Activated CD8-positive, alpha-beta T cell treated with anti-CD3 and anti-CD28 coated beads for 36 hours (primary cell): ENCODE results near the gene MAGEF1. TPM values are rescaled to one million over a fixed set of nuclear protein-coding genes. Genes with fewer than 3 reads are reported as not detected.

Experiments
- ATAC-seq: fragments of 200-7000 bp; cut with Tn5 transposase; one replicate; pipeline ENCODE4 v1.10.0; 2021; ENCODE audit warnings: mild to moderate bottlenecking, moderate library complexity
- CTCF ChIA-PET: fragments of 350-600 bp; sonication (Branson Sonifier 250); formaldehyde crosslinking; loops from one replicate; lab custom pipeline; 2021; ENCODE audit warnings: antibody characterized with exemption; lab: Charles Lee
- POLR2A ChIA-PET: fragments of 350-600 bp; sonication (Branson Sonifier 250); formaldehyde crosslinking; loops from one replicate; lab custom pipeline; 2021; ENCODE audit warnings: antibody characterized with exemption; lab: Charles Lee
- DNase-seq: peaks from one replicate; pipeline ENCODE4 v3.0.0-alpha.2; 2020
- H3K27ac Mint-ChIP-seq: one replicate; pipeline ENCODE4 v1.8.0; 2021; ENCODE audit warnings: mild to moderate bottlenecking, mixed read lengths
- H3K27me3 Mint-ChIP-seq: one replicate; pipeline ENCODE4 v1.8.0; 2021; ENCODE audit warnings: mixed read lengths
- H3K36me3 Mint-ChIP-seq: one replicate; pipeline ENCODE4 v1.8.0; 2021; ENCODE audit warnings: low read depth, mixed read lengths
- H3K4me1 Mint-ChIP-seq: one replicate; pipeline ENCODE4 v1.8.0; 2021; ENCODE audit warnings: low read depth, mixed read lengths
- H3K4me3 Mint-ChIP-seq: one replicate; pipeline ENCODE4 v1.8.0; 2021; ENCODE audit warnings: mild to moderate bottlenecking, moderate library complexity, mixed read lengths
- H3K9me3 Mint-ChIP-seq: one replicate; pipeline ENCODE4 v1.8.0; 2021; ENCODE audit warnings: mixed read lengths
- intact Hi-C: fragments of 100-400 bp; cut with micrococcal nuclease; formaldehyde crosslinking; loops from one replicate; pipeline ENCODE4 v1.10.0; 2022
- total RNA-seq, 2 experiments: library from RNA; stranded (reverse); gene quantifications; one replicate each; pipeline ENCODE4 v1.2.3, GENCODE V29; 2021
- TF ChIP-seq, protein P1 (sequence below): fragments of 200-600 bp; IDR thresholded peaks from one replicate; pipeline ENCODE4 v1.8.0; 2022; ENCODE audit warnings: antibody characterized with exemption, mild to moderate bottlenecking

MAGEF1 gene
- total RNA-seq, 2 experiments from 2014 or later, result 19.2 to 19.3 TPM

DNA sequence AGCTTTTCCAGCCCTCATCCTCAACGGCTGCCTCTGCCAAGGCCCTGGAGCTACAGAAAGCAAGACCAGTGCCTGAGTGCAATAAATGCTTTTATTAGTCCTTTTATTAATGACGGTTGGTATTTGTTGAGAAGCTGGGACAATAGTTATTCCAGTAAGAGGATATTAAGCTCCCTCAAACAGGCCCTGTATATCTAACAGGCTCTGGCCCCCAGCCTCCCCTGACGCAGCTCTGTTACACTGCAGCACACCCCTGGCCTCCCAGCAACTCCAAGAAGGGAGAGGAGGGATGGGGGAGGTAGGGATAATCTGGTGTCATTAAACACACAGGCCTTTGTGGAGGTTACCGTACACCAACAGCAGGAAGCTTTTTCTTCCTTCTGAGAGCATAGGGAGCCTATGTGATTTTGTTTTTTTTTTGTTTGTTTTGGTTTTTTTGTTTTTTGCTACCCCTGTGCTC lies 30.8 kb upstream of the MAGEF1 start:
- peaks cover 6% of the 10 kb centered on the region for H3K4me1 Mint-ChIP-seq
- DNase-seq, result no peak
- ChIA-PET POLR2A (no interaction called here), CTCF (interaction anchor here (2.0 kb wide), 1 partner anchor 16 kb away, joined by 7 read pairs; no protein-coding TSS in a partner anchor)
- intact Hi-C loops, result no loop called here
- TF ChIP-seq, protein P1, sequence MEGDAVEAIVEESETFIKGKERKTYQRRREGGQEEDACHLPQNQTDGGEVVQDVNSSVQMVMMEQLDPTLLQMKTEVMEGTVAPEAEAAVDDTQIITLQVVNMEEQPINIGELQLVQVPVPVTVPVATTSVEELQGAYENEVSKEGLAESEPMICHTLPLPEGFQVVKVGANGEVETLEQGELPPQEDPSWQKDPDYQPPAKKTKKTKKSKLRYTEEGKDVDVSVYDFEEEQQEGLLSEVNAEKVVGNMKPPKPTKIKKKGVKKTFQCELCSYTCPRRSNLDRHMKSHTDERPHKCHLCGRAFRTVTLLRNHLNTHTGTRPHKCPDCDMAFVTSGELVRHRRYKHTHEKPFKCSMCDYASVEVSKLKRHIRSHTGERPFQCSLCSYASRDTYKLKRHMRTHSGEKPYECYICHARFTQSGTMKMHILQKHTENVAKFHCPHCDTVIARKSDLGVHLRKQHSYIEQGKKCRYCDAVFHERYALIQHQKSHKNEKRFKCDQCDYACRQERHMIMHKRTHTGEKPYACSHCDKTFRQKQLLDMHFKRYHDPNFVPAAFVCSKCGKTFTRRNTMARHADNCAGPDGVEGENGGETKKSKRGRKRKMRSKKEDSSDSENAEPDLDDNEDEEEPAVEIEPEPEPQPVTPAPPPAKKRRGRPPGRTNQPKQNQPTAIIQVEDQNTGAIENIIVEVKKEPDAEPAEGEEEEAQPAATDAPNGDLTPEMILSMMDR, result no peak
- no peak overlapping the region for H3K27ac Mint-ChIP-seq
- ATAC-seq, result no peak
- H3K36me3 Mint-ChIP-seq, result no peaks in the 10 kb centered on the region
- no peak overlapping the region for H3K4me3 Mint-ChIP-seq
- no peaks in the 10 kb centered on the region for H3K9me3 Mint-ChIP-seq
- peaks cover 3% of the 10 kb centered on the region for H3K27me3 Mint-ChIP-seq

- Mint-ChIP-seq H3K4me1 (peaks cover 6% of the 10 kb centered on the region), H3K36me3 (no peaks in the 10 kb centered on the region), H3K4me3 (no peak overlapping the region), H3K27me3 (peaks cover 3% of the 10 kb centered on the region), H3K9me3 (no peaks in the 10 kb centered on the region), H3K27ac (no peak overlapping the region)
- TF ChIP-seq, protein P1, result no peak
- ChIA-PET POLR2A (no interaction called here), CTCF (interaction anchor here (2.0 kb wide), 1 partner anchor 15 kb away, joined by 7 read pairs; no protein-coding TSS in a partner anchor)
- no peak for ATAC-seq
- DNase-seq, result no peak
- intact Hi-C loops, result no loop called here
Observed at GRCh38 chr3:184741798-184742675, 30.2 kb upstream of the MAGEF1 start.

GRCh38 chr3:184741259-184741556 lies 29.3 kb upstream of the MAGEF1 start:
- no peak overlapping the region for H3K4me3 Mint-ChIP-seq
- no peak for DNase-seq
- H3K36me3 Mint-ChIP-seq, result no peaks in the 10 kb centered on the region

GRCh38 chr3:184740509-184741258 lies 28.8 kb upstream of the MAGEF1 start:
- Mint-ChIP-seq H3K27ac (no peak overlapping the region), H3K4me3 (no peak overlapping the region), H3K36me3 (no peaks in the 10 kb centered on the region), H3K27me3 (peaks cover 3% of the 10 kb centered on the region), H3K9me3 (no peaks in the 10 kb centered on the region), H3K4me1 (peaks cover 6% of the 10 kb centered on the region)
- CTCF ChIA-PET, result interaction anchor here (1.1 kb wide), 1 partner anchor 17 kb away, joined by 3 read pairs; no protein-coding TSS in a partner anchor
- POLR2A ChIA-PET, result no interaction called here
- peak; percentile 88 for ATAC-seq
- intact Hi-C loops, result no loop called here
- TF ChIP-seq, protein P1, result no peak
- peak; percentile 61 for DNase-seq

More at GRCh38 chr3:184741259-184741556, 29.3 kb upstream of the MAGEF1 start:
- no peaks in the 10 kb centered on the region for H3K9me3 Mint-ChIP-seq
- intact Hi-C loops, result no loop called here
- peaks cover 3% of the 10 kb centered on the region for H3K27me3 Mint-ChIP-seq
- TF ChIP-seq, protein P1, result no peak
- ChIA-PET POLR2A (no interaction called here), CTCF (interaction anchor here (1.1 kb wide), 1 partner anchor 17 kb away, joined by 3 read pairs; no protein-coding TSS in a partner anchor)
- no peak overlapping the region for H3K27ac Mint-ChIP-seq
- no peak for ATAC-seq
- peaks cover 6% of the 10 kb centered on the region for H3K4me1 Mint-ChIP-seq
